Activated CD8-positive, alpha-beta memory T cell treated with anti-CD3 and anti-CD28 coated beads, Interleukin-2, amount 50 U/mL, for 4 hours (primary cell): ENCODE results near the gene DNAJC16.
A peak's percentile ranks its signal among the peaks of the same experiment; 100 is the strongest.

Experiments
- DNase-seq: peaks from one replicate; pipeline ENCODE4 v3.0.0-alpha.2; 2020

The DNAJC16 gene

DNA sequence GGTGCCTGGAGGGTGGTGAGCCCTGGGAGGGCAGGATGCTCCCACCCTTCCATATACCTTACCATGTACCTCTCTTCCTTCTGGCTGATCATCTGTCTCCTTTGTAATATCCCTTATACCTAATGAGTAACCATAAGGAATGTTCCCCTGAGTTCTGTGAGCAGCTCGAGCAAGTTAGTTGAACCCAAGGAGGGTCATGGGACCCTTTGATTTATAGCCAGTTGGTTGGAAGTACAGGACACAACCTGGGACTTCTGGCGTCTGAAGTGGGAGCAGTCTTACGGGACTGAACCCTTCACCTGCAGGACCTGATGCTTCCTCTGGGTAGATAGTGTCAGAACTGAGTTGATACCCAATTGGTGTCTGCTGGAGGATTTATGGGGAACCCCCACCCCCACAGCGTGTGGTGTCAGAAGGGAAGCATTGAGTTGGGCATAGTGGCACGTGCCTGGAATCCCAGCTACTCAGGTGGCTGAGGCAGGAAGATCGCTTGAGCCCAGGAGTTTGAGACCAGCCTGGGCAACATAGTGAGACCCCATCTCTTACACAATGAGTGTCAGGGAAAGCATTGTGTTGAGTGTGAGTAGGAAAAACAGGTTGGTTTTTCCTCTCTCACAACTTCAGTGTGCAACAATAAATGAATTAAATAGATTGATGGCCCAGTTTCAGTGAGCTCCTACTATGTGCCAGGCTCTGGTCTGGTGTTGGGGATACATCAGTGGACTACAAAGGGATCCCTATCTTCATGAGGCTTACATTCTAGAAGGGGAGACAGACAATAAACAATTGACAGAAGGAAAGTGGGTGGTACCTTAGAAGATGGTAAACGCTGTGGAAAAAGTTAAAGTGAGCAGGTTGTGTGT is 16.0 kb downstream of the DNAJC16 start:
- no peak for DNase-seq

DNA sequence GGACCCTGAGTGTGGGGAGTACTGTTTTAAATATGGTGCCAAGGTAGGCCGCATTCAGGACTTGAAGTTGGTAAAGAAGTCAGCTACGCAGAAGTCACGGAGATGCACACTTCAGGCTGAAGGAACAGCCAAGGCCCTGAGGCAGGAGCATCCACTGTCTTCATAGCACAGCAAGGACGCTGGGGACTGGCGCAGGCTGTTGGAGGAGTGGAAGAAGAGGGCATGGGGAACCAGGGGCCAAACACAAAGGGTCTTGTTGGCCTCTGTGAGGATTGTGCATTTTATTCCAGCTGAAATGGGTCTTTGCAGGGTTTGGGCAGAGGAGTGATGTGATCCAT is 16.6 kb downstream of the DNAJC16 start:
- DNase-seq, result no peak

DNA sequence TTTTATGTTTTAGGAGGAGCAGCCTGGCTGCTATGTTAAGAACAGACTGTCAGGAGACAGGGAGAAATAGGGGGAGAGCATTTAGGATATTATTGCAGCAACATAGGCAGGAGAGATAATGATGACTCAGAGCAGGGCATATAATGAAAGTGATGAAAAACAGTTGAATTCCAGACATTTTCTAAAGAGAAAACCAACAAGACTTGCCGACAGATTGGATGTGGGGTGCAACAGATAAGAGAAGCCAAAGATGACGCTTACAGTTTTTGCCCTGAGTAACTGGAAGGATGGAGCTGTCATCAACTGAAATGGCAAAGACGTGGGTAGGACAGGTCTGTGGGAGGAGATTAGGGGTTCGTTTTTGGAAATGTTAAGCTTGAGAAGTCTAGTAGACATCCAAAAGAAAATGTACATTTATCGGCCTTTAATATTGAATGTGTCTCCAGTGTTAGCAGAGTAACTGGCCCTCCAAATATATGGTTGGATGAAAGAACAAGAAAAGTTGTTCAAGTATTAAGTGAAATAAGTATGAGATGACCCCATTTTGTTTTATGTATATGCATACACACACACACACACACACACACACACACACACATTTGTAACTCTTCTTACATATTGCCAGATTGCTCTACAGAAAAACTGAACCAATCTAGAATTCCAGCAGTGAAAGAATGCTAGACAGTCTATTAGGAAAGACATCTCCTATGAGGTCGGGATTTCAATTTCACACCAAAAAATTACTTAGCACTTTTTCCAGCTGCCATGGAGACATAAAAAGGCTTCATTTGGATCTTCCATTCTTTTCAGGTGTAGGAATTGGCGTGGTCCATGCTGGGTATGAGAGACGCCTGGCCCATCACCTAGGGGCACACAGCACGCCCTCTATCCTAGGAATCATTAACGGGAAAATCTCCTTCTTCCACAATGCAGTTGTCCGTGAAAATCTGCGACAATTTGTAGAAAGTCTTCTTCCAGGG is 17.2 kb downstream of the DNAJC16 start:
- DNase-seq, result no peak

DNA sequence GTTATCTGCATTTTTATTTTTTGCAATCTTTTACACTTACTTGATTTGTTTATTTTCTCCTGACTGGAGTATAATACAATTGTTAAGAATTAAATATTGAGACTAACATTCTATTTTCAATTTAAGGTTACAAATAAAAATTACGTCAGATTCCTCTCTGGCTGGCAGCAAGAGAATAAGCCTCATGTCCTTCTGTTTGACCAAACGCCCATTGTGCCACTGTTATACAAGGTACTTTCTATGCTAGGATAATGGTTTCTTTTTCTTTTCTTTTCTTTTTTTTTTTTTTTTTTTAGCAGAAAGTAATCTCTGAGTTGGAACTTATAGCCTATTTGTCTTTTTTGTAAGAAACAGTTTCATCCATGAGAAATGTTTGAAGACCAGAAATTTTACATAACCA is 20.0 kb downstream of the DNAJC16 start:
- no peak for DNase-seq

DNA sequence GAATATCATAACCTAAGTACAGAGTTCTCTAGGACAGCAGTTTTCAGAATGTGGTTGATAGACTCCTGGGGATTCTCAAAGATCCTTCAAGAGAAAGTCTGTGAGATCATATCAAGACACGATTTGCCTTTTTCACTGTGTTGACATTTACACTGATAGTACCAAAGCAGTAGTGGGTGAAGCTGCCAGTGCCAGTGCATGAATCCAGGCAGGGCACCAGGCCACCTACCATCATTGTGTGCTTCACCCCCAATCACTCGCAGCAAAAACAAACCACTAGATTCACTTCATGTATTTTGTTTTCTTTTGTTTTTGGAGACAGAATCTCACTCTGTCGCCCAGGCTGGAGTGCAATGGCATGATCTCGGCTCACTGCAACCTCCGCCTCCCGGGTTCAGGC is 23.9 kb downstream of the DNAJC16 start:
- no peak for DNase-seq

DNA sequence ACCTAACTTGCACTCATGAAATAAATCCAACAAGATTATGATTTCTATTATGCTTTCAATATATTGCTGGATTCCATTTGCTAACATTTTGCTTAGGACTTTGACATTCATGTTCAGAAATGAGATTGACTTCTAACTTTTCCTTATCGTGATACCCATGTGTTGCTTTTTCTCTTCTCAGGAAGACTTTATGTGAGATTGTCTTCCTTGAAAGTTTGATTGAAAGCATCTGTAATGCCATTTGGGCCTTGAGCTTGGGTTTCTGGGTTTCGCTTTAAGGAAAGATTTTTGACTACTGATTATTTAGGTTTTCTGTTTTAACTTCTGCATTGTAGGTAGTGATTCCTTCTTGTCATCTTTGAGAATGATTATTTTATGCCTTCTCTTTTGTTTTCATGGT is 30.4 kb downstream of the DNAJC16 start:
- DNase-seq, result no peak

DNA sequence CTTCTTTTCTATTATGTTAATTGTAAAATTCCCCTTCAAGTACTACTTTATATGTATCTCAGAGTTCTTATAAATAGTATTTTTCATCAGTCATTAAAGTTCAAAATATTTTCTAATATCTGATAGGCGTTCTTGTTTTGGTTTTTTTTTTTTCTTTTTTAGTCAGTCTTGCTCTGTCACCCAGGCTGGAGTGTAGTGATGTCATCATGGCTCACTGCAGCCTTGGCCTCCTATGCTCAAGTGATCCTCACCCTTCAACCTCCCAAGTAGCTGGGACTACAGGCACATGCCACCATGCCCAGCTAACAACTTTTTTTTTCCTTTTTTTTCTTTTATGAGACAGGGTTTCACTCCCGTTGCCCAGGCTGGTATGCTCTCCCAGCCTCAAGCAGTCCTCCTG is 30.9 kb downstream of the DNAJC16 start:
- DNase-seq, result no peak

DNA sequence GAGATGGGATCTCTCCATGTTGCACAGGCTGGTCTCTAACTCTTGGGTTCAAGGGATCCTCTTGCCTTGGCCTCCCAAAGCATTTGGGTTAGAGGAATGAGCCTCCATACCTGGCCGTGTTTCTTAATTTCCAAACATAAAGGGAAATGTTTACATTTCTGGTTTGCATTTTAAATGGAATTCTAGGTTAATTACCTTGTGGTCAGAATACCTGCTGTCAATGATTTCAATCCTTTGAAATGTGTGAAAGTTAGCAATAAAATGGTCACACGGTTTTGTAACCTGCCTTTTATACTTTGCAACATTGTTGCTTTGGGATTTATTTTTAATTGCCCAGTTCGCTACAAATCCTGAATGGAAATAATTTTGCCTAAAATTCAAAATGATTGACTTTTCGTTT is 31.9 kb downstream of the DNAJC16 start:
- DNase-seq, result no peak

DNA sequence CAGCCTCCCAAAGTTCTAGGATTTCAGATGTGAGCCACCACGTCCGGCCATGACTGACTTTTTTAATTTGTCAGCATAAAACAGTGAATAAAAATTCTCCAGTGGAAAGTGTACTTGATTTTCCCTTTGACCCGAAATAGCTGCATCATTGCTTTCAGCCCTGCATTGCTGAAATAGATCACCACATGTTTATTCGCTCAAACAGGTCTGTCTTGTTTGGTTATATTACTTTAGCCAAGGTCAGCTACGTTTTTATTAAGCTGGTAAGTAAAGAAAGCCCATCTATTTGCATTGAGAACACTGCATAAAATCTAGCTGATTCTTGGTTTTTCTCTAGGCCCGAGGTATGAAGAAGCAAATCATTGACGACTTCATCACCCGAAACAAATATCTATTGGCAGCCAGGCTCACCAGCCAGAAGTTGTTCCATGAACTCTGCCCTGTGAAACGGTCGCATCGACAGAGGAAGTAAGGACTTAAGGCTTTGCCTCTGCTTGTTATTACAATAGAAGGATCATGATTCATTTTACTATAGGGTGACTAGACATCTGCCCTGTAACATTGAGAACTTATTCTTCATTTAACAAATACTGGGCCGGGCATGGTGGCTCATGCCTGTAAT is 32.7 kb downstream of the DNAJC16 start:
- no peak for DNase-seq

DNA sequence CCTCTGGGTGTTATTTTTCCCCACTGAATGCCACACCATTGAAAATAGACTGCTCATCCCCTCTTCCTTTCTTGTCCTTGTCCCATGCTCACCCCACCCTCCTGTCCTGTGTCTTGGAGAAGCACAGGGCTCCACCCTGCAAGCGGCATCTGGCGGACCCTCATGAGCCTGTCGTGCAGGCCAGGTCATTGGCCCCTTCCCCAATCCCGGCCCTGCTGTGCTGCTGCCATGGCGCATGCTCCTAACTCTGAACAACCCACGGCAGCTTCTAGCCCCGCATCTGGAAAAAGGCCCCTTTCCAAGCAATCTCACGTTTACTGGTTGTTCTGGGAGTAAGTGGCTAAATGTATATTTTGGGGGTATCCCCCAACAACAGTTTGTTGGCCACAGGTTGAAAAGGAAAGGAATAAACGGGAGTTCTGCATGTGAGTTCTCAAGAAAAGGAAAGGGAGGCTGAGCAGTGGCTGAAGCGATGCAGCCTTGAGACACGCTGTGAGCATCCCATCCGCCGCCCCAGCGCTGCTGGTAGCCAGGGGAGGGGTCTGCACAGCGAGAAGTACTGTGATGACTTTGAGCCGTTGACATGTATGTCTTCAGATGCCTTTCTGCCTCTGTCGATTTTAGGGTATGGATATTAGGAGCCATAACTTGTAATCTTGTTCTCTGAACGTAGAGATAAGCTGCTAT is 41.9 kb downstream of the DNAJC16 start:
- DNase-seq, result no peak

DNA sequence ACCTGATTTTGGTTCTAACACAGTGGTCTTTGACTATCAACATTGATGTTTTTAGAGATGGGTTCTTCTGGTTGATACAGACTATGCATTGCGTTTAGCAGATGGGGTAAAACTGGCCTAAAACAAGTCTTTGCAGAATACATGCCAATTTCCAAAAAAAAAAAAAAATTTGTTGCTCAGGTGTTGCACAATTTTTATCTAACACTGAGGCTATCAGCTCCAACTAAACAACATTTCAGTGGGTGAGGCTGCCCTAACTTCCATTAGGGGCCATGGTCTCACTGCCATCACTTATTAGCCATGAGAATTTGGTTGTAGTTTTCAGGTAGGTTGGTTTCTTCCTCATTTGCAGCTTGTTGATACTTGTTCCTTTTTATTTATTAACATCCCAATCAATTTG is 44.2 kb downstream of the DNAJC16 start:
- no peak for DNase-seq

DNA sequence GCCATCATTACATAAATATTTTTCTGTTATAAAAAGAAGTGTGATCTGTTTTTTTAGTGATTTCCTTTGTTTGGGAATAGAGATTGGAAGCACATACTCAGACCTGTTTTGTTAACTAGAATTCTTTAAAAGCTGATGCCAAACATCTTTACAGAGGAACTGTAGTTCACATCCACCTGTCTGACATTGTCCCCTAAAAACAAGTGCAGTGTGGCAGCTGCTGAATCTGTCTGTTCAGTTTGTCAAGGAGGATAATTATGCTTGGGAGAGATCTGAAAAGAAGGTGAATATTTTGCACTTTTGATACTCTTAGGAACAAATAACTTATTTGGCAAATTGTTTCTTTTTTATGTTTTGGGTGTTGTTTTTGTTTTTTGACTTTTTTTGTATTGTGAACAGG is 44.6 kb downstream of the DNAJC16 start:
- DNase-seq, result no peak

DNA sequence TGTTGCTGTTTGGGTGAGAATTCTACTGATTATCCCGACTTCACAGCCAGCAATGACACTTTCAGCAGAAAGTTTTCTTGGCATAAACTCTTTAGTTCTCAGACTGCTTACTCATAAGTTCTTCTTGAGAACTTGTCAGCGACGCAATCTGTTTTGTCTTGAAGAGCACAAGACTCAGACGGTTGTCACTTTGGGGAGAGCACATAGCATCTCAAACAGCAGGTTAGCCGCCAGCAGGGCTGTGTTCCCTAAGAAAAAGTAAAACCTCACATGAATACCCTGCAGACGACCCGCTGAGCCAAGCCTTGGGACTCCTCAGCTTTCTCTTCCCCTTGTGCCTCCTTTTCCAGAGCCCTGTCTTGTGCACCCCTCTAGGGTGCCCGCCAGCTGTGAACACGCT is 46.8 kb downstream of the DNAJC16 start:
- DNase-seq, result no peak

DNA sequence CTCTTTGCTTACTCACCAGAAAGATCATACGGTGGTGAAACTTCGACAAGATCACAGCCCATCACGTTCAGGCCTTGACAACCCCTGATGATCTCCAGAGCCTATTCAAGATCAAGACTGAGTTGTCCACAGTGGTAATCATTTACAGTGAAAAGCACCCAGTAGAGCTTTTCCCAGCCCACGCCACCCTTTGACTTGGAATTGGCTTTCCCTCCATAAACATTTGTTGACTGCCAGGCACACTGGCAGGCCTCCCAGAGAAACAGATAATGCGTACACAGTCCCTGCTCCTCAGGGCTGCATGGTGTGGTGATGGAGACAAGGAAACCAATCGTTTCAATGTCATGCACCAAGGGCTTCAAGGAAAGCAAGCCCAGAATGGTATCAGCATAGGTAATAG is 48.1 kb downstream of the DNAJC16 start:
- DNase-seq, result no peak

DNA sequence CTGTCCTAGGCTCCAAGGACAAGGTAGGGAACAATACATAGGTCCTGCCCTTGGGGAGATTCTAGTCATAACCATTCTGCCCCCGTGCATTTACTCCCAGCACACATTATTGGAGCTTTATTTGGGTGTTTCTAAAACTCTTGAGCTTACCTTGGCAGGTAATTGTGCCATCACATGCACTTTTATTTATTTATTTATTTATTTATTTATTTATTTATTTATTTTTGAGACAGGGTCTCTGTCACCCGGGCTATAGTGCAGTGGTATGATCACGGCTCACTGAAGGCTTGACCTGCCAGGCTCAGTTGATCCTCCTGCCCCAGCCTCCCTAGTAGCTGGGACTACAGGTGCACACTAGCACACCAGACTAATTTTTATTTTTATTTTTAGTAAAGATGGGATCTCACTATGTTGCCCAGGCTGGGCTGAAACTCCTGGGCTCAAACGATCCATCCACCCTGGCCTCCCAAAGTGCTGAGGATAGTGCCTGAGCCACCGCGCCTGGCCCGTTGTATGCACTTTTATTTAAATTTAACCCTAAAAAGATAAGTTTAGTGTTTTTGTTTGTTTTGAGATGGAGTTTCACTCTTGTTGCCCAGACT is 49.0 kb downstream of the DNAJC16 start:
- DNase-seq, result no peak

DNA sequence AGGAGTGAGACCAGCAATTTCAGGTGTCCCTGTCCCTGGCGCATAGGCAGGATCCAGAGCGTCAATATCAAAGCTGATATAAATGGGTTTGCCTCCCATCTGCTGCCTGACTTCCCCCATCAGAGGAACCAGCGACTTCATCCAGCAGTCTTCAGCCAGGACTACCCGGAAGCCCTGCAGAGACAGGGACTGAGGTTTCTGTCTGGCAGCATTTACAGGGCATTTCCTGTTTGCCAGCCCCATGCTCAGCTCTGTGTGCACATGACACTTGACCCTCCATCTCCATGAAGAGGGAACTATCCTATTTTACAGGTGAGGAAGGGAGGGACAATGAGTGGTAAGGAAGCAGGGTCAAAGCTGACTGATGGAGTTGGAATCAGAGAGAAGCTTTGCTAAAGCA is 51.0 kb downstream of the DNAJC16 start:
- DNase-seq, result no peak

DNA sequence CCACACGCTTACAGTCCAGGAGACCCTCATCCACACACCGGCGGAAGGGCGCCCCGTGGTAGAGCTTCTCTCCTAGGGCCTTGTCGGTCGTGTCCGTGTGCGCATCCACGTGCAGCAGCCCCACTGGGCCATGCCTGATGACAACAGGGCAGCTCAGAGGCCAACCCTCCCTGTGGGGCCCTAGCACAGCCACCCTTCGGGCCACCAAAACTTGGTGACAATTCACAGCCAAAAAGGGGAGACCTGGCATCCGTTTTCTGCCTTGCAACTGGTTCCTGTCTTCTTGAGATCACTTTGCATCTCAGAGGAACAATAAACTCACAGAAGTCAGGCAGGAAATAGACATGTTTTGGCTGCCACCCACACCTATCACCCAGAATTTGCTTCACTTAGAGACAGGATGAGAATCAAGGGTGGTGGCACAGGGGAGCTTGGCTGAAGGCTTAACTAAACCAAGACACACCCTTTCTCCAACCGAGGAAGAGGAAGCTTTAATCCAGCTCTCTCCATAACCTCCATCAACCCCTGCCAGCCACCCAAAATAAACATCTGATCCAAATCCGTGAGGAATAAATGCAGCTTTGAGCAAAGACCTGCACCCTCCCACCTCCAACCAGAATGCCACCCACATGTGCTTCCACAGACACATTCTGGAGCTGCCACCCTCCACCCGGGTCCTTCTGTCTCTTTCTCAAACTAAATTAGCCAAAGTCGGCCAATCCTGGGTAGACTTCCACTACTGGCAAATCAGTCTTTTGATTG is 52.5 kb downstream of the DNAJC16 start:
- DNase-seq, result peak; percentile 18

DNA sequence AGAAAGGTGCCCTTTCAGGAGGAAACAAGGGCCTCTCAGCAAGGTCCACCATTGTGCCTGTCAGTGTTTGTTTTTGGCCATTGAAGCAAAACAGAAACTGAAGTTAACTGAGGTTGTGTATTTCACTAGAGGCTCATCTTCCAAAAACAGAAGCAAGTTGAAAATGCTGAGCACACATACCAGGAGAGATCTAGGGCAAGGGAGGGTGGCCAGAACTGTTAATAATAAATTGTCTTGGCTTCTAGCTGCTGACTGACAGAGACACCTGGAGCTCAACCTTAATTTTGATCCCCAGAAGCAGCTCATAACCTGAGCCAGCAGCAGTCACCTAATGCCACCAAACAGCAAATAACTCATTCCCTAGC is 53.0 kb downstream of the DNAJC16 start:
- no peak for DNase-seq

DNA sequence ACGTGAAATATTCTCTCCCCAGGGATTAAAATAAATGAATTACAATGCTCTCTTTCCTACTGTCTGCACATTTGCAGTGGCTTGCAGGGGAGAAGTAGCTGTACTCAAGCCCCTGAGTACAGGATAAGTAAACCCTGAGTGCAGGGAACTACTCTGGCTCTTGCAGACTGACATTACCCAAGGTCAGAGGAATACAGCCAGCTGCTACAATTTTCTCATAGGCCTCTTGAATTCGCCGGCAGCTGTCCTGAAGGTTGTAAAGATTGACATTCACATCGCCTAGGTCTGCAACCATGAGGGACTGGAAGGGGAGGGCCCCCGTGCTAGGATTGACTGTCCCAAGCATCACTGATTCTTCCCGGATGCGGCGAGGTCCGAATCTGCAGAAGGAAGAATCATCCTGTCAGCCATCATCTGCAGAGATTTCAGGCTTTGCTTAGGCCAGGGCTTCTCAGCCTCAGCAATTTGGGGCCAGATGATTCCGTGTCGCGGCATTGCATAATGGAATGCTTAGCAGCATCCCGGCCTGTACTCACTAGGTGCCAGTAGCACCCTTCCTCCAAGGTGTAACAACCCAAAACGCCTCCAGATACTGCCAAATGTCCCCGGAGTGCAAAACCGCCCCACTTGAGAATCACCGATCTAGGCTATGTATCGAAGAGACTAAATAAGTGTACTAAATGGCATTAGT is 56.5 kb downstream of the DNAJC16 start:
- DNase-seq, result no peak

DNA sequence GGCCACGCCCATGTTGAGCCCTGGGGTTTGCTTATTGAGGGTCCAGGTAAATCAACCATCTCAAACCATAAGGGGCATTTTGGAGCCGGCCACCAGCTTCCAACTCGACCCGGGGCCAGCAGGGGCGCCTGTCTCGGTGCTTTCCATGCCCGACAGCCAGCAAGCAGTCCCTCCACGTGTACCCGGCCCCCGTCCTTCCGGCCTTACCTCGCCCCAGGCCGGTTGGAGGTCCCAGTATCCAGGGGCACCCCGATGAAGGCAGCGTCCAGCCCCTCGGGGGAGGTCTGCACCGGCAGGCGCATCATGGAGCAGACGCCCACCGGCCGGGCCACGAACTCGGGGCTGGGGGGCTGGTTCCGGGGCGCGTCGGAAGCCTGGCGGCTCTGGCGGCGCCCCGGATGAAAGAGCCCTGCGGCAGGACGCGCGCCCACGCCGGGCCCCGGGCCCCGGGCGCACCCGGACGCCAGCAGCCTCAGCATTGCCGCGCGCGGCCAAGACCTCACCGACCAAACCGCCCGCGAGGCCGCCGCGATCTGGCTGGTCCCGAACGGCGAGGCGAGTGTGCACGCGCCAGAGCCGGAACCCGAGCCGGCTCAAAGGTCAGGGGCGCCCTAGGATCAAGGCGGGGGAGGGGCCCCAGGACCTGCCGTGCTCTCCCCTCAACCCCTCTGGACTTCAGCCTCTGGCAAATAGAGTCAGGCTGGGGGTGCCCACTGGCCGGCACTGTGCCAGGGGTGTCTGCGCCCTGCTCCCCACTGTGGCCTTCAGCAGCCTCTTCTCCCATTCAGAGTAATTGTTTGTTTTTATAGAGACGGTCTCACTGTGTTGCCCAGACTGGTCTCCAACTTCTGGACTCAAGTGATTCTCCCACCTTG is 58.1 kb downstream of the DNAJC16 start, which contains the start of gene AGMAT:
TSS of gene AGMAT (minus strand) at position 563 of the 875 bp plus-strand sequence. CDS start at position 479, 84 bp downstream.
- DNase-seq, result peak; percentile 64
